NCI-H1417 (cell line): ENCODE data around the gene ORC5.
"Not testable (repeated sequence)": the region's sequence is repeated elsewhere in the genome, so short reads cannot be mapped to it uniquely, and the experiment has no call there.

Experiments
- DNase-seq, 3 experiments: peaks; one replicate each; lab custom pipeline; 2025; lab: John Stamatoyannopoulos, UW

Gene ORC5

DNA sequence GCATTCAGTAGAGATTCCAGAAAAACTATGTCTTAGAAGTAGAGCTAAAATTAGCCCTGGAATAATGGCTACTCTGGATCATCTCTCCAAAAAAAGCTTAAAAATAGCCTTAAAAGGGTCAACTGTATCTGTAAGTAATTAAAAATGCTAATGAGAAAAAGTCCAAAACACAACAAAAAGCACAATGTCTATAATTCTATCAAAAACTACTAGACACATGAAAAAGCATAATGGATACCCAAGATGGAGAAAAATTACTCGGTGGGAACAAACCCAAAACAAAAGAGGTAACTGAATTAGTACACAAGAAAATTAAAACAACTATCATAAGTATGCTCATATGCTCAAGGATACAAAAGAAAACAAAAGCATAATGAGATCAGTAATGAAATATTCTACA, 15.4 kb downstream of the ORC5 start:
- no peak for DNase-seq

GRCh38 chr7:104185346-104185745, 22.5 kb downstream of the ORC5 start:
- no peak for DNase-seq

GRCh38 chr7:104179178-104179577, 28.6 kb downstream of the ORC5 start:
- peak in 1 of 3 experiments; percentile 8 for DNase-seq

DNA sequence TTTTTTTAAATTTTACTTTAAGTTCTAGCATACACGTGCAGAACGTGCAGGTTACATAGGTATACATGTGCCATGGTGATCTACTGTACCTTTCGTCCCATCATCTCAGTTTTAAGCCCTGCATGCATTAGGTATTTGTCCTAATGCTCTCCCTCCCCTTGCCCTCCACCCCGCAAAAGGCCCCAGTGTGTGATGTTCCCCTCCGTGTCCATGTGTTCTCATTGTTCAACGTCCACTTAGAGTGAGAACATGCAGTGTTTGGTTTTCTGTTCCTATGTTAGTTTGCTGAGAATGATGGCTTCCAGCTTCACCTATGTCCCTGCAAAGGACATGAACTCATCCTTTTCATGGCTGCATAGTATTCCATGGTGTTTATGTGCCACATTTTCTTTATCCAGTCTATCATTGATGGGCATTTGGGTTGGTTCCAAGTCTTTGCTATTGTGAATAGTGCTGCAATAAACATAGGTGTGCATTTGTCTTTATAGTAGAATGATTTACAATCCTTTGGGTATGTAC, 30.2 kb downstream of the ORC5 start:
- not testable (repeated sequence) for DNase-seq

DNA sequence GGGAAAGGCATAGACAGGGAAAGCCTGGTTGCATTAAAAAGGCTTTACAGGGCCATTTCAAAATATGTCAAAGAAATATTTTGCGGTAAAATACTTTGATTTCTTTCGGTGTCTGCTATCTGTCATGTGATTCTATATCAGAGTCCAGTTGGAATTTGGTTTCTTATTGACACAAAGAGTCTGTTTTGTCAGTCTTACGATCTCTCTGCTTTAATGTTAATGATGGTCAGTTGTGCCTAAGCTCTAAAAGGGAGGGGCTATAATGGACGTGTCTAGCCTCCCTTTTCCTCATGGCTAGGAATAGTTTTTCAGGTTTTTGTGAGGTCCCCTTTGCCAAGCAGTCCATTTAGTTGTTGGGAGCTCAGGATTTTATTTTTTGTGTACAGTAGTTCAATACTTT, 31.5 kb downstream of the ORC5 start:
- no peak for DNase-seq

DNA sequence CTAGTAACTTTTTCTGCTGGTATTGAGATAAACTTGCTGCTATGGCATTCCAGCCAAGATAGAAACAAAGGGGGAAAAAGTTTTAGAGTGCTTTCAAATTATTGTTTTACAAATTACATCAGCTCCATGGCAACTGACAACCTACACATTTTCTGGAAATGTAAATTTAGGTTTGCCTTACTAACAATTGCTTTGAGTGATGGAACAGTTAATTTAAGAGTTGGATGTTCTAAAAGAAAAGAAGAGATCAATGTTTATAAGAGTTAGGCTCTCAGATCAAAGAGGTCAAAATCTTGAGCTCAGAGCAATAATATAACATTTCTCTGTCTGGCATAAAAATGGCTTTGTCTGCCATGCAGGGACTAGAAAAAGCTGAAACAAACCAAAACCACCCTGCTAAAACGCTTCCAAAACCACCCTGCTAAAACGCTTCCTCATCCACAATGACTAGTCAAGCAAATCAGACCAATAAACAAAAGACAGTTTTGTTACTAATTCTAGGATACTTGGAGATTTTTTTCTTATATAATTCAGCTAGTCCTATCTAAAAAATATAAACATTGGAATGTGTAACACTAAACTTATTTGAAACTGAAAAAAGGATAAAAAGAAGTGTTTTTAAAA, 32.3 kb downstream of the ORC5 start:
- no peak for DNase-seq

- no peak for DNase-seq
Measured at GRCh38 chr7:104174798-104175197, 33.0 kb downstream of the ORC5 start.

GRCh38 chr7:104162081-104162480, 45.7 kb downstream of the ORC5 start:
- DNase-seq, result no peak

GRCh38 chr7:104161244-104161643, 46.6 kb downstream of the ORC5 start:
- DNase-seq, result no peak

- peak in 2 of 3 experiments; percentile 8 to 62 for DNase-seq
Measured at GRCh38 chr7:104160375-104160774, 47.4 kb downstream of the ORC5 start.

- peak; percentile 10 to 78 (median 40) for DNase-seq
Measured at GRCh38 chr7:104156842-104157277, 51.0 kb downstream of the ORC5 start.

DNA sequence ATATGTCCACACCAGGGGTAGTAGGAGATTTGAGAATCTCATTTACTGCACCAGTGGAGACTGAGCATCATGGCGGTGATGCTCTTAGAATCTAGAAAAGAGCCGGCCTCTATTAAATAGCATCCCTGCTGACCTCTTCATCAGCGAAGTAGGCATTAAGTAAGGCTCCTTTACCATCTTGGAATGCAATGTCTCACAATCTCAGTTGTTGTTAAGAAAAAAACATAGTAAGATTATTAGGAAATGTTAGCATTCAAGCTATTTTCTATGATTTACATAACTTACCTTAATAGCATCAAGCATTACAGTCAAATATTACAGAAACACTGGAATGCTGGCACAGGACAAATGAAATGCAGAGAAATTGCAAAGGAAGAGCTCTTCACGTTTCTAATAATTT, 54.5 kb downstream of the ORC5 start:
- no peak for DNase-seq

DNA sequence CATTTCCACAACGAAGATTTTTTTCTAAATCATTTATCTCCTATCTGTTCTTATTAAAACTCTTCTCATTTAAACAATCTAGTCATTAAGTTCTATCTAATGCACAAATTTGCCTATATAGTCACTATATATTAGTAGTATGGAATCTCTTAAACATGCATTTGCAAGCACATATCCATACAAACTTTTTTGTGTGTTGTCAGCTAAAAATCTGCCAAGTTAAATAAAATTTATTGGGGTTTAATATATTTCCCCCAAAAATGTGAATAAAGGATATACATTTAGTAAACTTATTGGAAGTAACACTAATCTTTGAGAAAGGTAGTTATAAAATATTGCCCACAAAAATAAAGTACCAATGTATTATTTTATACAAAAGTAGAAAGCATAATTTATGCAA, 55.3 kb downstream of the ORC5 start:
- DNase-seq, result no peak

DNA sequence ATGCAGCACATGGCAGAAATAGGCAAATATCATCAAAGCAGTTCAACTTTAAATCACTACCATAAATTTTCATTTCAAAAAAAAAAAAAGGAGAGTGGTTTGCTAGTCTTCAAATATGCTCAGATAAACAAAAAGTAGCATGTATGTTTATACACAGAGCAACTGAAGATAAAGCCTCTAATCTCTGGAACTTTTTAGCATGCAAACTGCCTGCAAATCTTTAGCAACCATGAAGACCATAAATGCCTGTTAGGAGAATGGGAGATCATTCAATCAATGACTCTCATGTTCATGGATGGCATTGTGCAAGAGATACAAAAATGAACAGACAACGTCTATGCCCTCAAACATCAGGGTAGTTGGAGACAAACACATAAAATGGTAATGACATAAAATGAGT, 57.3 kb downstream of the ORC5 start:
- DNase-seq, result no peak

- DNase-seq, result peak in 1 of 3 experiments; percentile 54
Measured at GRCh38 chr7:104149822-104150221, 58.0 kb downstream of the ORC5 start.

DNA sequence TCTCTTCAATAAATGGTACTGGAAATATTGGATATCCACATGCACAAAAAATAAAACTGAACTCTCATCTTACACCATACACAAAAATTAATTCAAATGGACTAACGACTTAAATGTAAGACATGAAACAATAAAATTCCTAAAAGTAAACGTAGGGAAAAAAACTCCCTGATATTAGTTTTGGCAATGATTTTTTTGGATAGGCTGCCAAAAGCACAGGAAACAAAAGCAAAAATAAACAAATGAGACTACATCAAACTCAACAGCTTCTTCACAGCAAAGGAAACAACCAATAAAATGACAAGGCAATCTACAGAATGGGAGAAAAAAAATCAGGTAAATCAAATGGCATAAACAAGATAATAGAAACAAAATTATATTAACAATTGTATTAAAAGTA, 65.7 kb downstream of the ORC5 start:
- no peak for DNase-seq

GRCh38 chr7:104137971-104138370, 69.8 kb downstream of the ORC5 start:
- DNase-seq, result no peak

DNA sequence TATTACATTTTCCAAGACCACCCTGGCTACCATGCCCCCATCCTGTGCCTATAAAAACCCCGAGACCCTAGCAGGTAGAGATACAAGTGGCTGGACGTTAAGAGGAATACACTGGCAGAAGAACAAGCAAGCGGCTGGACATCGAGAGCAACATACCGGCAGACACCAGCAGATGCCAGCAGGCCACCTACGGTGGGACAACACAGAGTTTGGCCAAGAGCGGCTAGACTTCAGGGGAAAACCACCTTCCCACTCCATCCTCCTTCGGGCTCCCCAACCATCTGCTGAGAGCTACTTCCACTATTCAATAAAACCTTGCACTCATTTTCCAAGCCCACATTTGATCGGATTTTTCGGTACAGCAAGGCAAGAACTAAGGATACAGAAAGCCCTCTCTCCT, 70.3 kb downstream of the ORC5 start:
- no peak for DNase-seq

DNA sequence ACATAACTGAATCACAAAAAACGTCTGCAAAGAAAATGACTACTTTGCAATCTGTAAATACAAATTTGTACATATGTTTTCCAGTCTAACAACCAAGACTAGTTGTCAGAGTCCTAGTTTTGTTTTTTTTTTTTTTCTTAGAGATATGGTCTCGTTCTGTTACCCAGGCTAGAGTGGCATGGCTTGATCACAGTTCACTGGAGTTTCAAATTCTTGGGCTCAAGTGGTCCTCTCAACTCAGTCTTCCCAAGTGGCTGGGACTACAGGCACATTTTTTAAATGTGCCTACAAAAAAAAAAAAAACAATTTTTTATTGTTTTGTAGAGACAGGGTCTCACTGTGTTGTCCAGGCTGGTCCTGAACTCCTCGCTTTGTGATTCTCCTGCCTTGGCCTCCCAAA, 70.8 kb downstream of the ORC5 start:
- DNase-seq, result no peak

- no peak for DNase-seq
Measured at GRCh38 chr7:104136561-104136960, 71.3 kb downstream of the ORC5 start.

GRCh38 chr7:104135760-104136558, 71.9 kb downstream of the ORC5 start:
- no peak for DNase-seq

DNA sequence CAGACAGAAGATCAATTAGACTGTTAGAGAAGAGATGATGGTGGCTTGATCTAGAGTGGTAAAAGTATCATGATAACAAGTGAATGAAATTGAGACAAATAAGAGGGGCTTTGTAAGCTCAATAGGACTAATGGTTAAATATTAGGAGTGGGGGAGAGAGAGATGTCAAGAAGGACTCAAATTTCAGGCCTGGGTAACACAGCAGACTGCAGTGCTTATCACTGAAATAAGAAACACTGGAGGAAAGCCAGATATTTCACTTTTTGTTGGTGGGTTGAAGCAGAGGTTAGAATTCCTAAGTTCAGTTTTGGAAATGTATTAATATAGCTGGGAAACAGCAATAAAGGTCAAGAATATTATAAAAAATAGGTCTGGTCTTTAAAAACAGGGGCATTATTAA, 74.6 kb downstream of the ORC5 start:
- DNase-seq, result peak in 1 of 3 experiments; percentile 26

- DNase-seq, result no peak
Measured at GRCh38 chr7:104130726-104131125, 77.1 kb downstream of the ORC5 start.
